ENCODE results near the gene AQP3. TPM values are rescaled to one million over a fixed set of nuclear protein-coding genes. Genes with fewer than 3 reads are reported as not detected.

The AQP3 gene
- total and polyA plus RNA-seq, 2 of the 8 experiments (the other 6 are each of a cell fraction or from before 2014, with no cell fraction given), result 2.6 to 7.6 TPM

DNA sequence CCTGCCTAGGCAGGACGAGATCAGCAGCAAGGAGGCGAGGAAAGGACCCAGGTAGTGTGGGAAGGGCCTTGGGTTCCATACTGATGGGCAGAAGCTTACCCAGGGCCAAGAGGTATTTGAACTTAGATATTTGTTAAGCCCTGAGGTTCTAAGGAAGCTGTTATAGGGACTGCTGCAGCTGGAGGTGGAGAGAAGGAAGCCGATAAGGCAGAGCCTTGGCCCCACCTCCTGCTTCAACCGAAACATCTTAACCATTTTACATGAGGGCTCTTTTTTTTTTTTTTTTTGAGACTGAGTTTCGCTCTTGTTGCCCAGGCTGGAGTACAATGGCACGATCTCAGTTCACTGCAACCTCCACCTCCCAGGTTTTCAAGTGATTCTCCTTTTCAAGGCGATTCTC lies 8.6 kb upstream of the AQP3 start:
- no peak overlapping the region for H2AFZ ChIP-seq (ENCODE audit: low read length)
- no peak overlapping the region for H3K4me3 ChIP-seq (ENCODE audit: extremely low read depth in 1 of 4, insufficient read depth in 2 of 4, low read depth in 3 of 4, low read length in 4 of 4)
- no peak overlapping the region for H3K18ac ChIP-seq (ENCODE audit: extremely low read depth, low read length)
- H3K79me2 ChIP-seq (ENCODE audit: control insufficient read depth in 1 of 2, insufficient read depth in 2 of 2, low read length in 2 of 2), result no peaks in the 10 kb centered on the region
- H3K23me2 ChIP-seq (ENCODE audit: low read depth, low read length), result no peaks in the 10 kb centered on the region
- peaks cover 0 to 8% (median 6%) of the 10 kb centered on the region in 4 experiments; a peak in 5 of 7 replicates for H3K4me1 ChIP-seq (replicated peaks in 1 of 4; ENCODE audit: control insufficient read depth in 3 of 4, insufficient read depth in 4 of 4, low read length in 3 of 4)
- 93% methylated on average over 7 of the region's 7 CpGs; no CpG with 5 or more reads in 1 of the 2 experiments for WGBS, 2 experiments (ENCODE audit: extremely low coverage in 1 of 2, insufficient coverage in 1 of 2, insufficient read length in 1 of 2, insufficient replicate concordance in 2 of 2, low coverage in 1 of 2, low lambda C conversion rate in 2 of 2, missing lambda C conversion rate in 1 of 2)
- H2BK120ac ChIP-seq (replicated peaks; ENCODE audit: low read depth, low read length), result no peak overlapping the region
- H3K23ac ChIP-seq (ENCODE audit: insufficient read length), result no peak overlapping the region
- H3K4me2 ChIP-seq (ENCODE audit: insufficient read depth in 1 of 2, low read depth in 2 of 2, low read length in 2 of 2), result no peak overlapping the region
- H3K27ac ChIP-seq (ENCODE audit: low read depth, low read length), result no peak overlapping the region
- TF ChIP-seq CBX5 (IDR thresholded peaks at IDR 0.05; ENCODE audit: low read depth, low read length) (no peak), KDM1A (IDR thresholded peaks at IDR 0.05; ENCODE audit: borderline replicate concordance, low read length) (no peak), POU5F1 (IDR thresholded peaks at IDR 0.05; ENCODE audit: low read depth, low read length) (no peak), TAF7 (optimal IDR thresholded peaks at IDR 0.05; ENCODE audit: borderline replicate concordance, low read depth, low read length) (no peak), NANOG (IDR thresholded peaks at IDR 0.05; ENCODE audit: insufficient read depth, low read depth, low read length, poor library complexity, severe bottlenecking) (no peak)
- no peak overlapping the region for H2BK5ac ChIP-seq (ENCODE audit: low read depth, low read length)
- no peak overlapping the region for H3K9ac ChIP-seq (replicated peaks in 1 of 4; ENCODE audit: extremely low read depth in 1 of 4, low read depth in 3 of 4, low read length in 3 of 4)
- ChIA-PET POLR2A (ENCODE audit: partially characterized antibody) (no interaction called here), CTCF (ENCODE audit: partially characterized antibody) (interaction anchor here (0.9 to 21.6 kb wide), 4 partner anchors 11 to 82 kb away, joined by 3 to 358 read pairs (median 79); partner anchors contain the start of gene NOL6)
- no peak overlapping the region for H2BK12ac ChIP-seq (ENCODE audit: low read depth, low read length)
- H4K20me1 ChIP-seq (replicated peaks in 1 of 2; ENCODE audit: control insufficient read depth in 1 of 2, insufficient read depth in 2 of 2, low read length in 2 of 2), result no peaks in the 10 kb centered on the region
- H3K4ac ChIP-seq (replicated peaks; ENCODE audit: insufficient read length, low read depth, low read length), result no peak overlapping the region
- no peak overlapping the region for H4K91ac ChIP-seq (replicated peaks; ENCODE audit: insufficient read length, low read length)
- H3K79me1 ChIP-seq (ENCODE audit: low read depth, low read length), result no peaks in the 10 kb centered on the region
- no peak overlapping the region for H4K5ac ChIP-seq (ENCODE audit: insufficient read length, low read depth, low read length)
- H2BK15ac ChIP-seq (ENCODE audit: low read length), result no peak overlapping the region
- FAIRE-seq, result no peak
- H4K8ac ChIP-seq (ENCODE audit: extremely low read depth, insufficient read depth, low read length), result no peak overlapping the region
- H2AK5ac ChIP-seq (ENCODE audit: low read depth, low read length), result no peak overlapping the region
- H3K9me3 ChIP-seq (ENCODE audit: insufficient read depth in 2 of 2, low read depth in 1 of 2, low read length in 1 of 2), result no peaks in the 10 kb centered on the region
- H2BK20ac ChIP-seq (ENCODE audit: low read length), result no peak overlapping the region
- H3K36me3 ChIP-seq (ENCODE audit: control insufficient read depth in 2 of 4, insufficient read depth in 4 of 4, low read length in 3 of 4), result peaks cover 0 to 2% (median 0%) of the 10 kb centered on the region in 4 experiments; a peak in 3 of 8 replicates
- no peak overlapping the region for H3K56ac ChIP-seq (replicated peaks; ENCODE audit: insufficient read length, low read depth, low read length)
- DNase-seq (ENCODE audit: low read depth in 1 of 2, low spot score in 2 of 2), result no peak
- H3K27me3 ChIP-seq (replicated peaks in 1 of 4; ENCODE audit: control insufficient read depth in 3 of 4, extremely low read depth in 1 of 4, insufficient read depth in 3 of 4, low read length in 3 of 4), result no peaks in the 10 kb centered on the region
- no peak overlapping the region for H3K14ac ChIP-seq (ENCODE audit: insufficient read length)
